Glomerular visceral epithelial cell (primary cell): ENCODE measurements around the gene RSKR.
A peak's percentile ranks its signal among the peaks of the same experiment; 100 is the strongest.
"Not testable (repeated sequence)": the region's sequence is repeated elsewhere in the genome, so short reads cannot be mapped to it uniquely, and the experiment has no call there.

Experiments used
- DNase-seq: peaks from one replicate; pipeline ENCODE4 v3.0.0-alpha.2; 2016; ENCODE audit errors: extremely low spot score

The RSKR gene

GRCh38 chr17:28577466-28577824 is 36.5 kb downstream of the RSKR start:
- no peak for DNase-seq

DNA sequence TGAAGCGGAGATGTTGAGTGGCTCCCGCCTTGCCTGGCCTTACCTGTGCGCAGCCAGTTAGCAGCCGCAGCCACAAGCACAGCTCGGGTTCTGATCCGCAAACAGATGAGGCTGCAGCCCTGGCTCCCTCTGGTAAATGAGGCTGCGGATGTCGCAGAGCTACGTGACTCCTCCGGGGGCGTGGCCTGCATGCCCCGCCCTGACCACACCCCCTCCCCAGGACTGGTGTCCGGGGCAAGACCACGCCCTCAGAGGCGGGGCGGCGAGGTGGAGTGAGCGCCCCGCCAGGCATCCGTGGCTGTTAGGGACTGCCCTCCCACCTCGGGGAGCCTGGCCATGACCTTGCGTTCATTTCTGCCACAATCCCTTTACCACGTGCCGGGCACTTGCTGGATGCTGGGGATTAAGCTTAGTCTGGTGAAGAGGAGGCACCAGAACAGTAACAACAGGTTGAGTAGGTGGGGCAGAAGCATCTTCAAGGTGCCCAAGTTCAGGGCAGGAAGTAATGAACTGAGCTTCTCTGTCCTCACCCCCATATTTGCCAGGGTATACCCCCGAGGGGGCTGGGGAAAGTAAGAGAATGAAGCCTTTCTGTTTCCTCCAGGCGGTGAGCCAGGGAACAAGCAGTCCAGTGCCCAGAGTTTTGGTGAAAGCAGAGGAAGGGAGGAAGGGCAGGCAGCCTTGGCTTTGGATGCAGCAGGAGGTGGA is 37.1 kb downstream of the RSKR start, which contains the start of gene ALDOC:
TSS of gene ALDOC (minus strand) at position 138 of the 708 bp plus-strand sequence. CDS start 1,363 bp downstream, outside the sequence.
- DNase-seq, result peak; percentile 43

DNA sequence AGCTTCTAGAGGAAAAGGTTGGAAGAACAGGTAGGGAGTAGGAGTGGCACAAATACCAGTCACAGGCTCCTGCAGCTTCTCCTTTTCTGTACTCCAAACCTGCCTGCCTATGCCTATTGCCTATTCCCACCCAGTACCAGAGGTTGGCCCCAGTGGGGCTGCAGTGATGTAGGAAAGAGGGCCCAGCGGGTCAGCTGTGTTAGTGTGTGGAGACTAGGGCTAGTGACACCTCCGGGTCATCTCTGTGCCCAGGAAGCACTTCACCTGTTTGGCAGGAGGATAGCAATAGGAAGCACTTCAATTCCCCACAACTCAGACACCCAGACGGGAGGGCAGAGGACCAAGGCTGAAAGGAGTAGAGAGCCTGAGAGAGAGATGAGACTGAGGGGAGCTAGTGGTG is 38.0 kb downstream of the RSKR start:
- DNase-seq, result not testable (repeated sequence)

DNA sequence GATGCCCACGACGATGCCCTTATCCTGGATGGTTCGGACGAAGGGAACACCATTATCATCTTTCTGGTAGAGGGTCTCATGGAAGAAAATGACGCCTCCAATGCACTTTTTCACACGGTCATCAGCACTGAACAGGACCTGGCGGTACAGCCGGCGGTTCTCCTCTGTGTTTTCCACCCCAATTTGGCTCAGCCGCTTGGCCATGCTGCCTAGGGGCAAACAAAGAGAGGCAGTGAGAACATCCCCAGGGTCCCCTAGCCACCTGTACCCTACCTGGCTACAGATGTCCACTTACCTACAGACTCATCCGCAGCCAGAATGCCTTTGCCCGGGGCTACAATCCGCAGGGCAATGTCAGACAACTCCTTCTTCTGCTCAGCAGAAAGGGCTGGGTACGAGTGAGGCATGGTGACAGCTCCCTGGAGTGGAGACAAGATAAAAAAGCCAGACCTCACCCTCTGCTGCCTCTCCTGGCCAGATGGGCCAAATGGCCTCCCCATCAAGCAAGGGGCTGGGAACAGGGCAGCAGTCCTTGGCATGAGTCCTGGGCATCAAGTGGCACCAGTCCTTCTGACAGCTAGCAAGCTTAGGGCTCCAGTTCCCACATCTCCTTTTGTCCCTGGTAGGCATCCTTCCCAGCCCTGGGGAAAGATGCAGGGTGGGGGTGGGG is 38.7 kb downstream of the RSKR start:
- DNase-seq, result no peak

DNA sequence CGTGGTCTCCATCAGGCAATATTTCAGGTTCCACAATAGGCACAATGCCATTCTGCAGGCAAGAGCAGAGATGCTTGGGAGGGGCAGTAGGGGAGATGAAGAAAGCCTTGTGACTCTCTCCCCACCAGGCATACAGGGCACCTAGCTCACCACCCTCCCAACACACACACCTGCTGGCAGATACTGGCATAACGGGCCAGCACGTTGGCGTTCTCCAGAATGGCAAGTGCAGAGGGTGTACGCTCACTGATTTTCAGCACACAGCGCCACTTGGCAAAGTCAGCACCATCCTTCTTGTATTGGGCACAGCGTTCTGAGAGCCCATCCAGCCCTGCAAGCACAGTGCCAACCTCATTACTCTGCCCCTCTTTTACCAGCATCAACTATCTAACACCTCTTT is 39.5 kb downstream of the RSKR start:
- DNase-seq, result no peak

- no peak for DNase-seq
Observed at GRCh38 chr17:28573966-28574480, 40.0 kb downstream of the RSKR start.

DNA sequence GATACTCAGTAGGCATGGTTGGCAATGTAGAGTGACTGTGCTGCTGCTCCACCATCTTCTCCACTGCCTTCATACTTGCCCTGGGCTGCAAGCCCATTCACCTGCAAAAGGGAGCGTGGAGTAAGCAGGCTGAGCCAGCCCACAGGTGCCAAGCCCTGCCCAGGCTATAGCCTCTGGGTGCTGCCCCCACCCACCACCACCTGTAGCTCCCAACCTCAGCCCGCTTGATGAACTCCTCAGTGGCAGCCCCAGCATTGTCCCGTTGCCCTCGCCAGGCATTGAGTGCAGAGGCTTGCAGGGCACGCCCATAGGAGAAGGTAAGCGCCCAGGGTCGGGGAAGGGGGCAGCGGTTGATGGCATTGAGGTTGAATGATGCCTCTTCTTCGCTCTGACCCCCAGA is 40.5 kb downstream of the RSKR start:
- DNase-seq, result no peak

DNA sequence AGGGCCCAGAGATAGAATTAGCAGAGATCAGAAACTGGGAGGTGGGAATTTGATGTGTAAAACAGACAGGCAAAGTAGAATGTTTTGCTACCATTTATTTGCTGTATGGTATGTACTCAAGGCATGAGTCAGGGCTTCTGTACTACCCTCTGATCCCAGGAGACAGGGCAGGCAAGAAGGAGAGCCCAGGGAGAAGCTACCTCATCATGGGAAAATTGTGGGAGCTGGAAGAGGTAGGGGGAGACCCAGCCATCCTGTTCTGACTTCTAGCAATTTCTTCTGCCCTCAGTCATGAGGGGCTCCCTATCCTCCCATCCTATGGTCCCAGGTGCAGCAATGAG is 41.0 kb downstream of the RSKR start:
- no peak for DNase-seq

DNA sequence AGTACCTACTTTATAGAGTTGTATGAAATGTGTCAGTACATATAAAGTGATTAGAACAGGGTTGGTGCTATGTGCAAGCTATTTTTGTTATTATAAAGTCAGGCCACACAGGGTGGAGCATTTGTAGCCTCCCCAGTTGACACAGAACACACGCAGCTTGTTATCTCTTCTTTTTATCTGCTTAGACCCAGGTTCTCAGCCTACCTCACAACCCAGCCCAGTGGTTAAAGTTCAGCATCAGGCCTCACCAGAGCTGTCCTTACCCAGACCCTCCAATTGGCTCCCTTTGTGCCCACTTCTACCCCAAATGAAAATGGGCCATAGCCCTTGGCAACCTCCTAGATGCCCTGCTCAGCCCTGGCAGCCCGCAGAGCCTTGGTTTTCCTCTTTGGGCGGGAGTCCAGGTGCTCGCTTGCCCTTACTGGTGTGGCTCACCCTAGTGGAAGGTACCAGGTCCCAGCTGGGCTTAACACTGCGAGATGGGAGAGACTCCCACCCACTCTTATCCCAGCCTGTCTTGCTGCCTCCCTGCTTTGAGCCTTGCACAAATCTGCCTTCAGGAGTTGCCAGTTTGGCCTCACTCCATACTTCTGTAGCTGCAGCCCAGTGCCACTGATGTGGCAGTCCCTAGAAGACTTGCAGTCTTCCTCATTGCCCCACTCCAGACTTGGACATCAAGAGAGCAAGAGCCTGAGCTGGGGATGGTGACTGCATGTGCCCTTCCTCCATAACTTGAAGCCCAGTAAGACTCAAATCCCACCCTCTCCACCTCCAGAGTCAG is 41.5 kb downstream of the RSKR start:
- DNase-seq, result no peak

GRCh38 chr17:28571361-28572122 is 42.4 kb downstream of the RSKR start, which contains the start of gene PIGS:
Gene PIGS (minus strand): TSS chr17:28571524. CDS start chr17:28571496, 28 bp downstream.
- DNase-seq, result peak; percentile 93

- peak; percentile 26 for DNase-seq
Observed at GRCh38 chr17:28570716-28571360, 43.1 kb downstream of the RSKR start.

DNA sequence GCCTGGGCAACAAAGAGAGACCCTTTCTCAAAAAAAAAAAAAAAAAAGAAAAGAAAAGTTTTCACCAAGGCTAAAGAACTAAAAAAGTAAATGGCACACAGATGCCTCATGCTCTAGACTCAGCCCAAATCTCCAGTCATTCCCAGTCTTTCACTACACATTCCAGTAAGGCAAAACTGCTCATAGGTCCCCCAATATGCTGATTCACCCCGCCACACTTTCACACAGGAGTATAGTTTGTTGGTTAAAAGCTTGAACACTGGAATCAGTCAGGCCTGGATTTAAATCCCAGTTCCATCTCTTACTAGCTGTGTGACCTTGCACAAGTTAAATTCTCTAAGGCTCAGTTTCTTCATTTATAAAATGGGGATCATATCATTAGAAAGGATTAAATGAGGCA is 44.5 kb downstream of the RSKR start:
- no peak for DNase-seq

GRCh38 chr17:28567604-28568003 is 46.4 kb downstream of the RSKR start:
- DNase-seq, result no peak

DNA sequence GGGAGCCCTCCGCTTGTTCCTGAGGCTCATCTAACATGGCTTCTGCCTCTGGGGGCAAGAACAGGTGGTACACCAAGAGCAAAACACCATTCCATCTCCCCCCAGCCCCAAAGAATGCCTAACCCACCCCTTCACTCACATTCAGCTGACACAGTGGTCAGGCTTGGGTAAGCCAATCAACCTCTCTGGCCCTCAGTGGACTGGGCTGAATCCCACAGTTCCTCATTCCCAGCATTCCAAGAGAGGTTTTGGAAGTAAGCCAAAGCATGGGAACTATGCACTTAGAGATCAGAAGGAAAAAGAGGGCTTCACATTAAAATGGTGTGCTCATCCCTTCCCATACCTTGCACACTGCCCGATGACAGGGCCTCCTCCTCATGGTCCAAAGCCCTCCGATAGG is 50.5 kb downstream of the RSKR start:
- DNase-seq, result peak; percentile 90
